ENCODE results near the gene KIAA1191. TPM values are rescaled to one million over a fixed set of nuclear protein-coding genes. Genes with fewer than 3 reads are reported as not detected.

The KIAA1191 gene
- total RNA-seq, 1 donor from 2014 or later, result 63.4 TPM

- intact Hi-C loops (cut with micrococcal nuclease), result no loop called here
- Mint-ChIP-seq H3K4me3 (no peak overlapping the region), H3K4me1 (ENCODE audit: low read depth) (no peaks in the 10 kb centered on the region), H3K27me3 (ENCODE audit: insufficient read depth) (no peaks in the 10 kb centered on the region), H3K36me3 (ENCODE audit: low read depth) (peaks cover 14% of the 10 kb centered on the region), H3K9me3 (no peaks in the 10 kb centered on the region), H3K27ac (no peak overlapping the region)
- DNase-seq (ENCODE audit: low spot score), result no peak
Measured at GRCh38 chr5:176397736-176398420, 36.3 kb upstream of the KIAA1191 start.

- Mint-ChIP-seq H3K4me3 (no peak overlapping the region), H3K27ac (no peak overlapping the region), H3K9me3 (no peaks in the 10 kb centered on the region), H3K4me1 (ENCODE audit: low read depth) (peaks cover 8% of the 10 kb centered on the region), H3K36me3 (ENCODE audit: low read depth) (peaks cover 16% of the 10 kb centered on the region), H3K27me3 (ENCODE audit: insufficient read depth) (no peaks in the 10 kb centered on the region)
- intact Hi-C loops (cut with micrococcal nuclease), result no loop called here
- no peak for DNase-seq (ENCODE audit: low spot score)
Measured at GRCh38 chr5:176396330-176396729, 34.8 kb upstream of the KIAA1191 start.

GRCh38 chr5:176394881-176395675, 33.5 kb upstream of the KIAA1191 start:
- Mint-ChIP-seq H3K36me3 (ENCODE audit: low read depth) (peaks cover 14% of the 10 kb centered on the region), H3K27me3 (ENCODE audit: insufficient read depth) (no peaks in the 10 kb centered on the region), H3K4me3 (no peak overlapping the region), H3K9me3 (no peaks in the 10 kb centered on the region), H3K27ac (no peak overlapping the region), H3K4me1 (ENCODE audit: low read depth) (peaks cover 14% of the 10 kb centered on the region)
- no peak for DNase-seq (ENCODE audit: low spot score)
- intact Hi-C loops (cut with micrococcal nuclease), result no loop called here

GRCh38 chr5:176394096-176394495, 32.5 kb upstream of the KIAA1191 start:
- no peaks in the 10 kb centered on the region for H3K27me3 Mint-ChIP-seq (ENCODE audit: insufficient read depth)
- no peak for DNase-seq (ENCODE audit: low spot score)
- no peaks in the 10 kb centered on the region for H3K9me3 Mint-ChIP-seq
- peaks cover 19% of the 10 kb centered on the region for H3K4me1 Mint-ChIP-seq (ENCODE audit: low read depth)
- no peak overlapping the region for H3K4me3 Mint-ChIP-seq
- H3K36me3 Mint-ChIP-seq (ENCODE audit: low read depth), result peaks cover 14% of the 10 kb centered on the region
- intact Hi-C loops (cut with micrococcal nuclease), result no loop called here
- H3K27ac Mint-ChIP-seq, result no peak overlapping the region

GRCh38 chr5:176392526-176392925, 31.0 kb upstream of the KIAA1191 start:
- Mint-ChIP-seq H3K4me3 (no peak overlapping the region), H3K36me3 (ENCODE audit: low read depth) (peaks cover 13% of the 10 kb centered on the region), H3K4me1 (ENCODE audit: low read depth) (peaks cover 24% of the 10 kb centered on the region), H3K27ac (no peak overlapping the region), H3K27me3 (ENCODE audit: insufficient read depth) (no peaks in the 10 kb centered on the region), H3K9me3 (no peaks in the 10 kb centered on the region)
- DNase-seq (ENCODE audit: low spot score), result no peak
- intact Hi-C loops (cut with micrococcal nuclease), result no loop called here

GRCh38 chr5:176391999-176392398, 30.4 kb upstream of the KIAA1191 start:
- peaks cover 29% of the 10 kb centered on the region for H3K4me1 Mint-ChIP-seq (ENCODE audit: low read depth)
- H3K27ac Mint-ChIP-seq, result peak overlapping the region; percentile 18
- intact Hi-C loops (cut with micrococcal nuclease), result no loop called here

GRCh38 chr5:176391479-176391878, 29.9 kb upstream of the KIAA1191 start:
- H3K4me1 Mint-ChIP-seq (ENCODE audit: low read depth), result peaks cover 34% of the 10 kb centered on the region
- H3K36me3 Mint-ChIP-seq (ENCODE audit: low read depth), result peaks cover 22% of the 10 kb centered on the region
- H3K4me3 Mint-ChIP-seq, result no peak overlapping the region
- H3K9me3 Mint-ChIP-seq, result no peaks in the 10 kb centered on the region
- H3K27me3 Mint-ChIP-seq (ENCODE audit: insufficient read depth), result no peaks in the 10 kb centered on the region
- intact Hi-C loops (cut with micrococcal nuclease), result no loop called here
- DNase-seq (ENCODE audit: low spot score), result no peak
- no peak overlapping the region for H3K27ac Mint-ChIP-seq

More at GRCh38 chr5:176391999-176392398, 30.4 kb upstream of the KIAA1191 start:
- Mint-ChIP-seq H3K27me3 (ENCODE audit: insufficient read depth) (no peaks in the 10 kb centered on the region), H3K36me3 (ENCODE audit: low read depth) (peaks cover 17% of the 10 kb centered on the region), H3K4me3 (no peak overlapping the region), H3K9me3 (no peaks in the 10 kb centered on the region)
- no peak for DNase-seq (ENCODE audit: low spot score)

GRCh38 chr5:176389135-176390123, 27.9 kb upstream of the KIAA1191 start:
- intact Hi-C loops (cut with micrococcal nuclease), result loop anchor here (1.0 to 10.0 kb wide), 9 partner anchors 27 to 1165 kb away; partner anchors contain the start of genes CLTB, FAF2, FAM193B and PRELID1
- Mint-ChIP-seq H3K27me3 (ENCODE audit: insufficient read depth) (no peaks in the 10 kb centered on the region), H3K9me3 (no peaks in the 10 kb centered on the region), H3K4me1 (ENCODE audit: low read depth) (peaks cover 44% of the 10 kb centered on the region), H3K4me3 (peak overlapping the region; percentile 100), H3K27ac (peak overlapping the region; percentile 98), H3K36me3 (ENCODE audit: low read depth) (peaks cover 39% of the 10 kb centered on the region)
- no peak for DNase-seq (ENCODE audit: low spot score)

GRCh38 chr5:176388444-176389134, 27.0 kb upstream of the KIAA1191 start, which contains the start of the genes HIGD2A and NOP16:
Gene HIGD2A, plus strand, starts transcription at chr5:176388751. Its CDS starts 69 bp downstream, at chr5:176388820.
Gene NOP16, minus strand, starts transcription at chr5:176388598. Its CDS starts 59 bp downstream, at chr5:176388539.
- no peaks in the 10 kb centered on the region for H3K27me3 Mint-ChIP-seq (ENCODE audit: insufficient read depth)

GRCh38 chr5:176388003-176388443, 26.5 kb upstream of the KIAA1191 start:
- Mint-ChIP-seq H3K4me1 (ENCODE audit: low read depth) (peaks cover 44% of the 10 kb centered on the region), H3K27ac (peak overlapping the region; percentile 98), H3K27me3 (ENCODE audit: insufficient read depth) (no peaks in the 10 kb centered on the region), H3K9me3 (no peaks in the 10 kb centered on the region), H3K4me3 (peak overlapping the region; percentile 100), H3K36me3 (ENCODE audit: low read depth) (peaks cover 46% of the 10 kb centered on the region)
- DNase-seq (ENCODE audit: low spot score), result no peak
- intact Hi-C loops (cut with micrococcal nuclease), result loop anchor here (1.0 to 10.0 kb wide), 7 partner anchors 23 to 1167 kb away; partner anchors contain the start of genes ARL10, FAM193B, KIAA1191 and LMAN2

More at GRCh38 chr5:176388444-176389134, 27.0 kb upstream of the KIAA1191 start, which contains the start of the genes HIGD2A and NOP16:
- H3K4me3 Mint-ChIP-seq, result peak within 1 kb of the TSS; percentile 100
- peak within 1 kb of the TSS; percentile 98 for H3K27ac Mint-ChIP-seq
- peak; percentile 96 for DNase-seq (ENCODE audit: low spot score)
- peaks cover 45% of the 10 kb centered on the region for H3K36me3 Mint-ChIP-seq (ENCODE audit: low read depth)
- H3K9me3 Mint-ChIP-seq, result no peaks in the 10 kb centered on the region
- peaks cover 44% of the 10 kb centered on the region for H3K4me1 Mint-ChIP-seq (ENCODE audit: low read depth)
- intact Hi-C loops (cut with micrococcal nuclease), result loop anchor here (1.0 to 10.0 kb wide), 13 partner anchors 23 to 1166 kb away; partner anchors contain the start of genes ARL10, CLTB, FAF2 and FAM193B

- H3K4me1 Mint-ChIP-seq (ENCODE audit: low read depth), result peaks cover 44% of the 10 kb centered on the region
- no peaks in the 10 kb centered on the region for H3K27me3 Mint-ChIP-seq (ENCODE audit: insufficient read depth)
- H3K27ac Mint-ChIP-seq, result peak overlapping the region; percentile 98
- DNase-seq (ENCODE audit: low spot score), result no peak
- intact Hi-C loops (cut with micrococcal nuclease), result loop anchor here (5.0 to 10.0 kb wide), 2 partner anchors 150 to 1167 kb away; partner anchors contain the start of genes FAM193B and SIMC1
- H3K36me3 Mint-ChIP-seq (ENCODE audit: low read depth), result peaks cover 48% of the 10 kb centered on the region
- H3K4me3 Mint-ChIP-seq, result peak overlapping the region; percentile 100
- no peaks in the 10 kb centered on the region for H3K9me3 Mint-ChIP-seq
Measured at GRCh38 chr5:176387384-176387925, 25.9 kb upstream of the KIAA1191 start.
